Measurements from ENCODE around the gene ANKRD33B. TPM values are rescaled to one million over a fixed set of nuclear protein-coding genes. Genes with fewer than 3 reads are reported as not detected.
"Not testable (repeated sequence)": the region's sequence is repeated elsewhere in the genome, so short reads cannot be mapped to it uniquely, and the experiment has no call there.

The ANKRD33B gene
- 1.1 and 1.6 TPM in 2 replicates for total RNA-seq (2014; rRNA removed; shearing (Covaris generic))

- Histone ChIP-seq H3K4me3 (ENCODE audit: insufficient read depth, low read depth, low read length) (peak within 1 kb of the TSS; percentile 73), H3K36me3 (replicated peaks; ENCODE audit: control insufficient read depth, insufficient read depth, low read length) (no peaks in the 10 kb centered on the region; the same call in 1 of the 2 replicates), H3K27me3 (ENCODE audit: control insufficient read depth, insufficient read depth, low read length) (peaks cover 56% of the 10 kb centered on the region)
- DNase-seq: peak; percentile 95
These were observed at the start of gene ANKRD33B for GRCh38 chr5:10563945-10564837. Gene ANKRD33B, plus strand, starts transcription at chr5:10564070. Its CDS starts 398 bp downstream, at chr5:10564468.

- not testable (repeated sequence) for DNase-seq
These were observed 49.3 kb upstream of the ANKRD33B start for GRCh38 chr5:10514572-10514971.

GRCh38 chr5:10515492-10515891 lies 48.4 kb upstream of the ANKRD33B start:
- Histone ChIP-seq H3K36me3 (replicated peaks; ENCODE audit: control insufficient read depth, insufficient read depth, low read length) (no peaks in the 10 kb centered on the region), H3K27me3 (ENCODE audit: control insufficient read depth, insufficient read depth, low read length) (no peaks in the 10 kb centered on the region), H3K4me3 (ENCODE audit: insufficient read depth, low read depth, low read length) (no peak overlapping the region)
- DNase-seq: no peak

More at GRCh38 chr5:10514572-10514971, 49.3 kb upstream of the ANKRD33B start:
- H3K36me3 ChIP-seq (replicated peaks; ENCODE audit: control insufficient read depth, insufficient read depth, low read length); H3K4me3 ChIP-seq (ENCODE audit: insufficient read depth, low read depth, low read length); H3K27me3 ChIP-seq (ENCODE audit: control insufficient read depth, insufficient read depth, low read length): not testable (repeated sequence)

- DNase-seq: no peak
- no peak overlapping the region for H3K4me3 ChIP-seq (ENCODE audit: insufficient read depth, low read depth, low read length)
- no peaks in the 10 kb centered on the region for H3K36me3 ChIP-seq (replicated peaks; ENCODE audit: control insufficient read depth, insufficient read depth, low read length)
- H3K27me3 ChIP-seq (ENCODE audit: control insufficient read depth, insufficient read depth, low read length): no peaks in the 10 kb centered on the region
These were observed 45.5 kb upstream of the ANKRD33B start for GRCh38 chr5:10518347-10518746.

- Histone ChIP-seq H3K4me3 (ENCODE audit: insufficient read depth, low read depth, low read length) (no peak overlapping the region), H3K36me3 (replicated peaks; ENCODE audit: control insufficient read depth, insufficient read depth, low read length) (no peaks in the 10 kb centered on the region), H3K27me3 (ENCODE audit: control insufficient read depth, insufficient read depth, low read length) (no peaks in the 10 kb centered on the region)
- DNase-seq: no peak
These were observed 44.1 kb upstream of the ANKRD33B start for GRCh38 chr5:10519729-10520128.

- H3K27me3 ChIP-seq (ENCODE audit: control insufficient read depth, insufficient read depth, low read length): no peaks in the 10 kb centered on the region
- no peaks in the 10 kb centered on the region for H3K36me3 ChIP-seq (replicated peaks; ENCODE audit: control insufficient read depth, insufficient read depth, low read length)
- no peak for DNase-seq
- no peak overlapping the region for H3K4me3 ChIP-seq (ENCODE audit: insufficient read depth, low read depth, low read length)
These were observed 43.2 kb upstream of the ANKRD33B start for GRCh38 chr5:10520706-10521105.

- no peaks in the 10 kb centered on the region for H3K36me3 ChIP-seq (replicated peaks; ENCODE audit: control insufficient read depth, insufficient read depth, low read length)
- H3K27me3 ChIP-seq (ENCODE audit: control insufficient read depth, insufficient read depth, low read length): no peaks in the 10 kb centered on the region
- peak; percentile 75 for DNase-seq
These were observed 42.2 kb upstream of the ANKRD33B start for GRCh38 chr5:10521466-10522223.

GRCh38 chr5:10522224-10522611 lies 41.7 kb upstream of the ANKRD33B start:
- H3K27me3 ChIP-seq (ENCODE audit: control insufficient read depth, insufficient read depth, low read length): no peaks in the 10 kb centered on the region
- H3K36me3 ChIP-seq (replicated peaks; ENCODE audit: control insufficient read depth, insufficient read depth, low read length): no peaks in the 10 kb centered on the region
- no peak for DNase-seq
- H3K4me3 ChIP-seq (ENCODE audit: insufficient read depth, low read depth, low read length): no peak overlapping the region

More at GRCh38 chr5:10521466-10522223, 42.2 kb upstream of the ANKRD33B start:
- H3K4me3 ChIP-seq (ENCODE audit: insufficient read depth, low read depth, low read length): no peak overlapping the region

- Histone ChIP-seq H3K27me3 (ENCODE audit: control insufficient read depth, insufficient read depth, low read length) (no peaks in the 10 kb centered on the region), H3K4me3 (ENCODE audit: insufficient read depth, low read depth, low read length) (no peak overlapping the region), H3K36me3 (replicated peaks; ENCODE audit: control insufficient read depth, insufficient read depth, low read length) (no peaks in the 10 kb centered on the region)
- no peak for DNase-seq
These were observed 39.3 kb upstream of the ANKRD33B start for GRCh38 chr5:10524376-10525123.

GRCh38 chr5:10525124-10525495 lies 38.8 kb upstream of the ANKRD33B start:
- H3K4me3 ChIP-seq (ENCODE audit: insufficient read depth, low read depth, low read length): no peak overlapping the region
- H3K36me3 ChIP-seq (replicated peaks; ENCODE audit: control insufficient read depth, insufficient read depth, low read length): no peaks in the 10 kb centered on the region
- no peak for DNase-seq
- H3K27me3 ChIP-seq (ENCODE audit: control insufficient read depth, insufficient read depth, low read length): no peaks in the 10 kb centered on the region

GRCh38 chr5:10527281-10527950 lies 36.5 kb upstream of the ANKRD33B start:
- H3K36me3 ChIP-seq (replicated peaks; ENCODE audit: control insufficient read depth, insufficient read depth, low read length): no peaks in the 10 kb centered on the region
- DNase-seq: no peak
- H3K27me3 ChIP-seq (ENCODE audit: control insufficient read depth, insufficient read depth, low read length): peaks cover 2% of the 10 kb centered on the region; the same call in 1 of the 2 replicates
- H3K4me3 ChIP-seq (ENCODE audit: insufficient read depth, low read depth, low read length): no peak overlapping the region

- Histone ChIP-seq H3K27me3 (ENCODE audit: control insufficient read depth, insufficient read depth, low read length) (peaks cover 5% of the 10 kb centered on the region), H3K4me3 (ENCODE audit: insufficient read depth, low read depth, low read length) (no peak overlapping the region), H3K36me3 (replicated peaks; ENCODE audit: control insufficient read depth, insufficient read depth, low read length) (no peaks in the 10 kb centered on the region)
- DNase-seq: peak; percentile 58
These were observed 35.6 kb upstream of the ANKRD33B start for GRCh38 chr5:10528056-10528816.

GRCh38 chr5:10528827-10529226 lies 35.0 kb upstream of the ANKRD33B start:
- no peak for DNase-seq

More at GRCh38 chr5:10528827-10529226, 35.0 kb upstream of the ANKRD33B start:
- no peaks in the 10 kb centered on the region for H3K36me3 ChIP-seq (replicated peaks; ENCODE audit: control insufficient read depth, insufficient read depth, low read length)
- no peak overlapping the region for H3K4me3 ChIP-seq (ENCODE audit: insufficient read depth, low read depth, low read length)
- H3K27me3 ChIP-seq (ENCODE audit: control insufficient read depth, insufficient read depth, low read length): peaks cover 6% of the 10 kb centered on the region

All from H7 (cell line).